ENCODE results near the gene RNF130.
A peak's percentile ranks its signal among the peaks of the same experiment; 100 is the strongest.

The RNF130 gene

GRCh38 chr5:180071531-180072255, at the start of gene RNF130:
Gene RNF130, minus strand, starts transcription at chr5:180071759. Its CDS starts 57 bp downstream, at chr5:180071702.
- DNase-seq (ENCODE audit: extremely low read depth, low read depth): peak; percentile 77
- TF ChIP-seq CTCF (IDR thresholded peaks at IDR 0.05; ENCODE audit: low read depth, low read length): no peak

- no peak for TF ChIP-seq CTCF (IDR thresholded peaks at IDR 0.05; ENCODE audit: low read depth, low read length)
- DNase-seq (ENCODE audit: extremely low read depth, low read depth): no peak
These were observed 48.9 kb upstream of the RNF130 start for GRCh38 chr5:180120237-180121101.

GRCh38 chr5:180119903-180120236, 48.3 kb upstream of the RNF130 start:
- TF ChIP-seq CTCF (IDR thresholded peaks at IDR 0.05; ENCODE audit: low read depth, low read length): no peak
- DNase-seq (ENCODE audit: extremely low read depth, low read depth): no peak

- no peak for DNase-seq (ENCODE audit: extremely low read depth, low read depth)
- no peak for TF ChIP-seq CTCF (IDR thresholded peaks at IDR 0.05; ENCODE audit: low read depth, low read length)
These were observed 47.7 kb upstream of the RNF130 start for GRCh38 chr5:180119031-180119902.

GRCh38 chr5:180118391-180118791, 46.8 kb upstream of the RNF130 start:
- no peak for DNase-seq (ENCODE audit: extremely low read depth, low read depth)

More at GRCh38 chr5:180118391-180118791, 46.8 kb upstream of the RNF130 start:
- no peak for TF ChIP-seq CTCF (IDR thresholded peaks at IDR 0.05; ENCODE audit: low read depth, low read length)
